GM12865 (cell line): Measurements from ENCODE around the gene TCF12.

Source experiments
- DNase-seq: peaks from one replicate; pipeline ENCODE4 v3.0.0; 2010; ENCODE audit warnings: low read depth
- H3K4me3 ChIP-seq: 2 replicates; pipeline ENCODE4 v1.5.1; 2011; ENCODE audit warnings: mild to moderate bottlenecking, low read depth, low read length, control low read depth
- TF ChIP-seq, protein P1 (sequence below): IDR thresholded peaks from 2 replicates; pipeline ENCODE4 v1.5.1; 2011; ENCODE audit warnings: low read length, control low read depth, low read depth, inconsistent platforms; ENCODE audit not compliant: insufficient read depth; ENCODE audit errors: missing control alignments

The TCF12 gene

GRCh38 chr15:57335719-57336118 is 417.3 kb downstream of the TCF12 start:
- no peak for DNase-seq
- TF ChIP-seq, protein P1, sequence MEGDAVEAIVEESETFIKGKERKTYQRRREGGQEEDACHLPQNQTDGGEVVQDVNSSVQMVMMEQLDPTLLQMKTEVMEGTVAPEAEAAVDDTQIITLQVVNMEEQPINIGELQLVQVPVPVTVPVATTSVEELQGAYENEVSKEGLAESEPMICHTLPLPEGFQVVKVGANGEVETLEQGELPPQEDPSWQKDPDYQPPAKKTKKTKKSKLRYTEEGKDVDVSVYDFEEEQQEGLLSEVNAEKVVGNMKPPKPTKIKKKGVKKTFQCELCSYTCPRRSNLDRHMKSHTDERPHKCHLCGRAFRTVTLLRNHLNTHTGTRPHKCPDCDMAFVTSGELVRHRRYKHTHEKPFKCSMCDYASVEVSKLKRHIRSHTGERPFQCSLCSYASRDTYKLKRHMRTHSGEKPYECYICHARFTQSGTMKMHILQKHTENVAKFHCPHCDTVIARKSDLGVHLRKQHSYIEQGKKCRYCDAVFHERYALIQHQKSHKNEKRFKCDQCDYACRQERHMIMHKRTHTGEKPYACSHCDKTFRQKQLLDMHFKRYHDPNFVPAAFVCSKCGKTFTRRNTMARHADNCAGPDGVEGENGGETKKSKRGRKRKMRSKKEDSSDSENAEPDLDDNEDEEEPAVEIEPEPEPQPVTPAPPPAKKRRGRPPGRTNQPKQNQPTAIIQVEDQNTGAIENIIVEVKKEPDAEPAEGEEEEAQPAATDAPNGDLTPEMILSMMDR, result no peak
- no peak overlapping the region for H3K4me3 ChIP-seq

- no peak overlapping the region for H3K4me3 ChIP-seq
- TF ChIP-seq, protein P1, result no peak
- no peak for DNase-seq
These were observed 419.5 kb downstream of the TCF12 start for GRCh38 chr15:57337868-57338411.

GRCh38 chr15:57339321-57339720 is 420.9 kb downstream of the TCF12 start:
- TF ChIP-seq, protein P1, result no peak
- no peak for DNase-seq
- H3K4me3 ChIP-seq, result no peak overlapping the region
